Parathyroid adenoma (tissue), 2 donors: ENCODE measurements around the gene L1TD1.

ENCODE experiments used
- H2AFZ ChIP-seq: fragments of 300-600 bp; sonication (generic); one replicate; pipeline ENCODE4 v1.7.0; 2017; ENCODE audit warnings: antibody characterized with exemption, mild to moderate bottlenecking
- H3K27ac ChIP-seq: fragments of 300-600 bp; sonication (generic); one replicate; pipeline ENCODE4 v1.7.0; 2017
- H3K27me3 ChIP-seq: fragments of 300-600 bp; sonication (generic); one replicate; pipeline ENCODE4 v1.7.0; 2017; ENCODE audit warnings: low read length; ENCODE audit not compliant: control insufficient read depth, insufficient read depth
- H3K36me3 ChIP-seq: fragments of 300-600 bp; sonication (generic); one replicate; pipeline ENCODE4 v1.7.0; 2017; ENCODE audit warnings: low read length; ENCODE audit not compliant: control insufficient read depth, insufficient read depth
- H3K4me1 ChIP-seq: fragments of 300-600 bp; sonication (generic); one replicate; pipeline ENCODE4 v1.7.0; 2017; ENCODE audit warnings: control low read depth
- H3K4me2 ChIP-seq: fragments of 300-600 bp; sonication (generic); one replicate; pipeline ENCODE4 v1.7.0; 2017; ENCODE audit warnings: low read length
- H3K4me3 ChIP-seq: fragments of 300-600 bp; sonication (generic); one replicate; pipeline ENCODE4 v1.7.0; 2017; ENCODE audit warnings: low read depth, low read length
- H3K79me2 ChIP-seq: fragments of 300-600 bp; sonication (generic); one replicate; pipeline ENCODE4 v1.7.0; 2017; ENCODE audit warnings: control low read depth
- H3K9ac ChIP-seq: fragments of 300-600 bp; sonication (generic); one replicate; pipeline ENCODE4 v1.7.0; 2017; ENCODE audit warnings: mild to moderate bottlenecking
- H3K9me3 ChIP-seq: fragments of 300-600 bp; sonication (generic); one replicate; pipeline ENCODE4 v1.7.0; 2017; ENCODE audit warnings: low read length; ENCODE audit not compliant: control insufficient read depth
- TF ChIP-seq, protein P1 (sequence below): fragments of 300-600 bp; sonication (generic); IDR thresholded peaks from one replicate; pipeline ENCODE4 v1.7.0; 2017; ENCODE audit warnings: antibody characterized with exemption, mild to moderate bottlenecking
- donor health status: primary hyperparathyroidism.

Gene L1TD1

DNA sequence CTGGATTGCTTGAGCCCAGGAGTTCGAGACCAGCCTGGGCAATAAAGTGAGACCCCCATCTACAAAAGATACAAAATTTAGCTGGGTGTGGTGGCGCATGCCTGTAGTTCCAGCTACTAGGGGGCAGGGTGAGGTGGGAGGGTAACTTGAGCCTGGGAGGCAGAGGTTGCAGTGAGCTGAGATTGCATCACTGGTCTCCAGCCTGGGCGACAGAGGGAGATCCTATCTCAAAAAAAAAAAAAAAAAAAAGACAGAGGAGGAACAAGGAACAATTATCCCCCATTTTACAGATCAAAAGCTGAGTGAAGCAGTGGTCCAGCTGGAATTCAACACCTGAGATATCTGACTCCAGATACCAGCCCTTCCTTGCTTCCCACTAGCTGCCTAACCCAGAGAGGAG, 34.8 kb downstream of the L1TD1 start:
- H3K27me3 ChIP-seq, result no peaks in the 10 kb centered on the region
- H3K27ac ChIP-seq, result no peak overlapping the region
- no peak overlapping the region for H3K4me2 ChIP-seq

DNA sequence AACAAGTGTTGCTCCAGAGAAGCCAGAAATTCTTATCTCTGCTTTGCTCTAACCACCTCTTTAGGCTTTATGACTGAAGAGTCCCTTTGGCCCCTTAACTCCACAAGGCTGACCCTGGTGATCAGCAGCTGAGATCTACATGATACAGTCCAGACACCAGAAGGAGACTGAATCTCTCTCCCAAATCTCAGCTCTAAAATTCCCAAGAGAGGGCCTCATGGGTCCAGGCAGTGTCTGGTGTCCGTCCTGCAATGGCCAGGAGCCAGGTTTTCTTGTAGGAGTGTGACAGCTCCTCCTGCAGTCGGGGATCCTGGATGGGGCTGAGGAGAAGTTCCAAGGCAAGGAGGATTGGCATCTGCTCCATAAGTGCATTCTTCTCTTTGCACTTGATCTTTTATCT, 35.3 kb downstream of the L1TD1 start:
- no peak overlapping the region for H2AFZ ChIP-seq
- TF ChIP-seq, protein P1, sequence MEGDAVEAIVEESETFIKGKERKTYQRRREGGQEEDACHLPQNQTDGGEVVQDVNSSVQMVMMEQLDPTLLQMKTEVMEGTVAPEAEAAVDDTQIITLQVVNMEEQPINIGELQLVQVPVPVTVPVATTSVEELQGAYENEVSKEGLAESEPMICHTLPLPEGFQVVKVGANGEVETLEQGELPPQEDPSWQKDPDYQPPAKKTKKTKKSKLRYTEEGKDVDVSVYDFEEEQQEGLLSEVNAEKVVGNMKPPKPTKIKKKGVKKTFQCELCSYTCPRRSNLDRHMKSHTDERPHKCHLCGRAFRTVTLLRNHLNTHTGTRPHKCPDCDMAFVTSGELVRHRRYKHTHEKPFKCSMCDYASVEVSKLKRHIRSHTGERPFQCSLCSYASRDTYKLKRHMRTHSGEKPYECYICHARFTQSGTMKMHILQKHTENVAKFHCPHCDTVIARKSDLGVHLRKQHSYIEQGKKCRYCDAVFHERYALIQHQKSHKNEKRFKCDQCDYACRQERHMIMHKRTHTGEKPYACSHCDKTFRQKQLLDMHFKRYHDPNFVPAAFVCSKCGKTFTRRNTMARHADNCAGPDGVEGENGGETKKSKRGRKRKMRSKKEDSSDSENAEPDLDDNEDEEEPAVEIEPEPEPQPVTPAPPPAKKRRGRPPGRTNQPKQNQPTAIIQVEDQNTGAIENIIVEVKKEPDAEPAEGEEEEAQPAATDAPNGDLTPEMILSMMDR, result no peak
- no peak overlapping the region for H3K4me2 ChIP-seq

More for the DNA sequence above, 34.8 kb downstream of the L1TD1 start:
- Histone ChIP-seq H2AFZ (no peak overlapping the region), H3K9me3 (no peaks in the 10 kb centered on the region), H3K9ac (no peak overlapping the region), H3K36me3 (no peaks in the 10 kb centered on the region), H3K4me1 (no peaks in the 10 kb centered on the region), H3K79me2 (no peaks in the 10 kb centered on the region), H3K4me3 (no peak overlapping the region)
- TF ChIP-seq, protein P1, result no peak

DNA sequence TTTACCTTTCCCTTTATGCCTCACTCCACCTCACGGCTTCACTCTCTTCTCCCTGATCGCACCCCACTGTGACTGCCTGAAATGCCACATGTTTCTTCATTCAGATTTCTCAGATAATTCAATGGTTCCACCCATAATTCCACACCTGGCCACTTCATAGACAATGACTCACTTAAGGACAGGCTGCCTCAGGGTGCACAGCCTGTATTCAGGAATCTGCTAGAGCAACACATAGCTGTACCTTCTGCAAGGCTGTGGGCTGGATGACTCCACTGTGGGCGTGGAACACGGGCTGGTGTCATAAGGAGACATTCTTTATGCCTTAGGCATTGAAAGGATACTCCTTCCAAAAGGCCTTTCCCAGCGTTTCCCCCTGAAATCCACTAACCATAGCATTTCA, 36.1 kb downstream of the L1TD1 start:
- no peak overlapping the region for H3K9ac ChIP-seq
- no peaks in the 10 kb centered on the region for H3K27me3 ChIP-seq
- TF ChIP-seq, protein P1, result no peak
- no peak overlapping the region for H3K4me2 ChIP-seq
- H3K4me3 ChIP-seq, result no peak overlapping the region
- H3K79me2 ChIP-seq, result no peaks in the 10 kb centered on the region
- no peak overlapping the region for H3K27ac ChIP-seq
- H3K4me1 ChIP-seq, result no peaks in the 10 kb centered on the region
- H3K9me3 ChIP-seq, result no peaks in the 10 kb centered on the region
- no peak overlapping the region for H2AFZ ChIP-seq
- H3K36me3 ChIP-seq, result no peaks in the 10 kb centered on the region

More for the DNA sequence above, 35.3 kb downstream of the L1TD1 start:
- H3K9me3 ChIP-seq, result no peaks in the 10 kb centered on the region
- H3K4me1 ChIP-seq, result no peaks in the 10 kb centered on the region
- no peak overlapping the region for H3K9ac ChIP-seq
- H3K4me3 ChIP-seq, result no peak overlapping the region
- H3K36me3 ChIP-seq, result no peaks in the 10 kb centered on the region
- no peak overlapping the region for H3K27ac ChIP-seq
- H3K27me3 ChIP-seq, result no peaks in the 10 kb centered on the region
- no peaks in the 10 kb centered on the region for H3K79me2 ChIP-seq

DNA sequence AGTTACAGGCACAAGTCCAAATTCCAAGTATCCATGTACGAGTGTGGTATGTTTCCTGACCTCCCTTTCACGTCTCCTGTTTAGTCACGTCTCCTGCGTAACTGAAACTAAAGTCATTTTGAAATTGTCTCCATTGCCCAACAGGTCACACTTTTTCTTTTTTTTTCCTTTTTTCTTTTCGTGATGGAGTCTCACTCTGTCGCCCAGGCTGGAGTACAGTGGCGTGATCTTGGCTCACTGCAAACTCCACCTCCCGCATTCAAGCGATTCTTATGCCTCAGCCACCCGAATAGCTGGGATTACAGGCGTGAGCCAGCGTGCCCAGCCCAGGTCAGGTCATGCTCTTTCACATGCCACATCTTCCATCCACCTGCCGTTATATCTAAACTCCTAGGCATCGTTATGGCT, 38.2 kb downstream of the L1TD1 start:
- no peak overlapping the region for H3K4me2 ChIP-seq
- H3K4me1 ChIP-seq, result no peaks in the 10 kb centered on the region
- H3K27me3 ChIP-seq, result no peaks in the 10 kb centered on the region
- no peak overlapping the region for H3K4me3 ChIP-seq
- H3K79me2 ChIP-seq, result no peaks in the 10 kb centered on the region
- TF ChIP-seq, protein P1, result no peak
- H3K36me3 ChIP-seq, result no peaks in the 10 kb centered on the region
- no peak overlapping the region for H3K27ac ChIP-seq
- H3K9ac ChIP-seq, result no peak overlapping the region
- no peak overlapping the region for H2AFZ ChIP-seq
- no peaks in the 10 kb centered on the region for H3K9me3 ChIP-seq

DNA sequence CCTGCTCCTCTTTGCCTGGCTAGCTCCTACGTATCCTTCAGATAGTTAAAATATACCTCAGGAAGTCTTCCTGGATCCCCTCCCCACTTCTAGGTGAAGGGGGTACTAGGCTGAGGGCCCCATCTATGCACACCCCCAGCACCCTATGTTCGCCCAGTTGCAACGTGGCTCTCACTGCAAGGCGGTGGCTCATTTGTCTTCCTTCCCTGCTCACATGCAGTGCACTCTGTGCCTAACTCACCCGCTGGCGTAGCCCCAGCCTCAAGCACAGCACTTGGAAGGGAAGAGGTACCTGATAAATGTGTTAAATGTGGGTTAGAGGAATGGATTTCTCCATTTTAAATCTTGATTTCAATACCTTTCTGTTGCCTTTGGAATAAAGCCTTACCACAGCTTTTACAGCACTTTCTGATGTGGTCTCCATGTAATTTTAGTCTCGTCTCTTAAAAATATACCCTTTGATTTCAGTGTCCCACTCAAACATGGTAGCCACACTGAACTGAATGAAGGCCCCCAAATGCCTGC, 39.3 kb downstream of the L1TD1 start:
- TF ChIP-seq, protein P1, result no peak
- H3K79me2 ChIP-seq, result no peaks in the 10 kb centered on the region
- H3K27ac ChIP-seq, result no peak overlapping the region
- no peak overlapping the region for H3K9ac ChIP-seq
- no peaks in the 10 kb centered on the region for H3K9me3 ChIP-seq
- no peak overlapping the region for H2AFZ ChIP-seq
- H3K4me1 ChIP-seq, result no peaks in the 10 kb centered on the region
- H3K4me2 ChIP-seq, result no peak overlapping the region
- H3K4me3 ChIP-seq, result no peak overlapping the region
- H3K36me3 ChIP-seq, result no peaks in the 10 kb centered on the region
- H3K27me3 ChIP-seq, result no peaks in the 10 kb centered on the region
